Neural progenitor cell (in vitro differentiated cells): ENCODE data around the gene ZSCAN9.

ENCODE experiments used
- EZH2phosphoT487 ChIP-seq: fragments of 200-600 bp; sonication (generic); IDR thresholded peaks from 2 replicates; pipeline ENCODE4 v1.6.1; 2017; ENCODE audit warnings: antibody characterized with exemption
- TF ChIP-seq, protein P1 (sequence below): fragments of 200-600 bp; sonication (generic); IDR thresholded peaks from 2 replicates; pipeline ENCODE4 v1.5.1; 2017; ENCODE audit warnings: antibody characterized with exemption, mild to moderate bottlenecking

DNA sequence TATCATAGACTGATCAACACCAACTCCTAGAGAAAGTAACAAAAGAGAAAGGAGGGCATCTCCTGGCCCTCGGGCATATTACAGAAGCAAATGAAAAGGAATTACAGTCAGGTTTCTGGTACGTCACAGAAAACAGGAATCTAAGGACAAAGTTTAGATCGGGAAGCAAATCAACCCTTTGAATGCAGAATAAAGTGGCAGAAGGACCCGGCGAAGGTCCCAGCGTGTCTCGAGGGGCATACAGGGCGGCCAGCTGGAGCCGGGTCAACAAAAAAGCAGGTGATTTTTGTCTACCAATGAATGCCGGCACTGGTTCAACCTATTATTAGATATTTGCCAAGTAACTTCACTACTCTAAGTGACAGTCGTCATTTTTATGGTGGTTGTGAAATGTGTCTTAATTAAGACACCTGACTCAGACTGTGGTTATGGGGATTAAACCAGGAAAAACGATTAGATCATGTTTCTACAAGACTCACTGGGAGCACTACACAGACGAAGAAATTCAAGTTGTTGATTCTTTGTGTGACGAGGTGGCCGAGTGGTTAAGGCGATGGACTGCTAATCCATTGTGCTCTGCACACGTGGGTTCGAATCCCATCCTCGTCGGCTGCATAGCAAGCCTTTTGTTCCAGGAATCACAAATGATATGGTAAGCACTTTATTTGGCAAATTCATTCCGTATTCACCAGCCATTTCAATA, 12.4 kb upstream of the ZSCAN9 start:
- no peak for TF ChIP-seq EZH2phosphoT487
- TF ChIP-seq, protein P1, sequence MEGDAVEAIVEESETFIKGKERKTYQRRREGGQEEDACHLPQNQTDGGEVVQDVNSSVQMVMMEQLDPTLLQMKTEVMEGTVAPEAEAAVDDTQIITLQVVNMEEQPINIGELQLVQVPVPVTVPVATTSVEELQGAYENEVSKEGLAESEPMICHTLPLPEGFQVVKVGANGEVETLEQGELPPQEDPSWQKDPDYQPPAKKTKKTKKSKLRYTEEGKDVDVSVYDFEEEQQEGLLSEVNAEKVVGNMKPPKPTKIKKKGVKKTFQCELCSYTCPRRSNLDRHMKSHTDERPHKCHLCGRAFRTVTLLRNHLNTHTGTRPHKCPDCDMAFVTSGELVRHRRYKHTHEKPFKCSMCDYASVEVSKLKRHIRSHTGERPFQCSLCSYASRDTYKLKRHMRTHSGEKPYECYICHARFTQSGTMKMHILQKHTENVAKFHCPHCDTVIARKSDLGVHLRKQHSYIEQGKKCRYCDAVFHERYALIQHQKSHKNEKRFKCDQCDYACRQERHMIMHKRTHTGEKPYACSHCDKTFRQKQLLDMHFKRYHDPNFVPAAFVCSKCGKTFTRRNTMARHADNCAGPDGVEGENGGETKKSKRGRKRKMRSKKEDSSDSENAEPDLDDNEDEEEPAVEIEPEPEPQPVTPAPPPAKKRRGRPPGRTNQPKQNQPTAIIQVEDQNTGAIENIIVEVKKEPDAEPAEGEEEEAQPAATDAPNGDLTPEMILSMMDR = no peak
